Glomerular visceral epithelial cell (primary cell): ENCODE results near the gene SESN3.
"Not testable (repeated sequence)": the region's sequence is repeated elsewhere in the genome, so short reads cannot be mapped to it uniquely, and the experiment has no call there.

Experiments
- DNase-seq: peaks from one replicate; pipeline ENCODE4 v3.0.0-alpha.2; 2016; ENCODE audit errors: extremely low spot score

SESN3 gene

DNA sequence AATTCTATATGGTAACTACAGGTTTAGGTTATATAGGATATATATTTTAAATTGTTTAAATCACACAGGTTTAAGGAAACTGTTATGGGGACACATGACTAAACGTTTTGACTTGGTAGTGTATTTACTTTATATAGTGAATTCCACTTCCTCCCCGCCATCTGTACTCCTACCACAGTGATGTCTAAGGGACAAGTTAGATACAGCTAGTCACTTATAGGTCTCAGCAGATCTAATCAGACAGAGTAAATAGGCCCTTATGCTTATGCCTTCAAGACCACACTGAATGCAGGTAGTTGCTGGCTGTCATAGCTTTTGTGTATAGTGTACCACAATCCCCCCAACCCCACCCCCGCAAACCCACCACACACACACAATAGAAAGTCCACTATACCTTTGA is 8.2 kb downstream of the SESN3 start:
- no peak for DNase-seq

DNA sequence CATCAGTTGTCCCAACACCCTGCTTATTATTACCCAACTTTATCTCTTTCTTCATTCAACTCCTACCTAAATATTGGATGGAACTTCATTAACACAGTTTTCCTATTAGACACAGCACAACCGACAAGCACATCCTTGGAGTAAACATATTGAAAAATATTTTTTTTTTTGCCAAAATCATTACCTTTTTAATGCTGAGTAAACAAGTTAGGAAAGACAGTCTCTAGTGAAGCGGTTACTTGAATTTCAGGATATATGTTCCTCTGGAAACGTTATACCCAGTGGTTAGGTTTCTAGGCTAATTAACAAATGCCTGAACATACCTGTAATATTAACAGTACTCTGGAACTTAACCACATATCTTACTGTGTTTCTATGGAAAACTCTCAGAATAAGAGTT is 11.4 kb downstream of the SESN3 start:
- DNase-seq: no peak

DNA sequence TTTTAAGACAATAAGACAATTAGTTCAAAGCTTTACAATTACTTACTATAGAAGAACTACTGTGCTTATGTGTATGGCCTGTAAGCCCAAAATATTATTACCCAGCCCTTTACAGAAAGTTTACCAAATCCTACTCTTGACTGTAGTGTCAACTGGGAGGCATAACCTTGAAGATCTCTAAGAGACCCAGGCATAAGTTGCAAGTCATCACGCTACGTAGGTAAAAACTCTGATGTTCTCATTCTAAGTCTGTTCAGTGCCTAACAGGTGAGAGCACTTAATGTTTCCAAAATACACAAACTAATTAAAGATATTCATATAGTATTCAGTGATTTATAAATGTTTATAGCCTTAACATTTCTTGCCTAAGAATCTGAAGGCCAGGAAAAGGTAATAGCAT is 12.9 kb downstream of the SESN3 start:
- no peak for DNase-seq

DNA sequence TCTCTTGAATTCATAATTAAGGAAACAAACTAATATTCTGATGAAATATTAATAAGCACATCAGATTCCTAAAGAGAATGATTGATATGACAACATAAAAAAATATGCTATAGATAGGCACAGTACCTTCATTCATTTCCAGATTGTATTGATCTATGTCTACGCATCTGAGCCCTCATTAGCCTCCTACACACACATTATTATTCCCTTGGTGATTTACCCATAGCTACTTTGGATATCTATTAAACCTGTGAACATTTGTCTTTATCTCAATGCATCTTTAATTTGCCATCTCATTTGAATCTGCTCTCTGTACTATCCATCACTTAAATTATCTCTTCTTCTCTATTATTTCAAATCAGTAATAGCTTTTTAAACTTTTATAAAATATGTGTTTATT is 18.4 kb downstream of the SESN3 start:
- no peak for DNase-seq

DNA sequence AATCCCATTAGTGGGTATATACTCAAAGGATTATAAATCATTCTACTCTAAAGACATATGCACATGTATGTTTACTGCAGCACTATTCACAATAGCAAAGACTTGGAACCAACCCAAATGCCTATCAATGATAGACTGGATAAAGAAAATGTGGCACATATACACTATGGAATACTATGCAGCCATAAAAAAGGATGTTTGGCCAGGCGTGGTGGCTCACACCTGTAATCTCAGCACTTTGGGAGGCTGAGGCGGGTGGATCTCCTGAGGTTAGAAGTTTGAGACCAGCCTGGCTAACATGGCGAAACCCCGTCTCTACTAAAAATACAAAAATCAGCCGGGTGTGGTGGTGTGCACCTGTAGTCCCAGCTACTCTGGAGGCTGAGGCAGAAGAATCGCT is 21.5 kb downstream of the SESN3 start:
- DNase-seq: not testable (repeated sequence)

DNA sequence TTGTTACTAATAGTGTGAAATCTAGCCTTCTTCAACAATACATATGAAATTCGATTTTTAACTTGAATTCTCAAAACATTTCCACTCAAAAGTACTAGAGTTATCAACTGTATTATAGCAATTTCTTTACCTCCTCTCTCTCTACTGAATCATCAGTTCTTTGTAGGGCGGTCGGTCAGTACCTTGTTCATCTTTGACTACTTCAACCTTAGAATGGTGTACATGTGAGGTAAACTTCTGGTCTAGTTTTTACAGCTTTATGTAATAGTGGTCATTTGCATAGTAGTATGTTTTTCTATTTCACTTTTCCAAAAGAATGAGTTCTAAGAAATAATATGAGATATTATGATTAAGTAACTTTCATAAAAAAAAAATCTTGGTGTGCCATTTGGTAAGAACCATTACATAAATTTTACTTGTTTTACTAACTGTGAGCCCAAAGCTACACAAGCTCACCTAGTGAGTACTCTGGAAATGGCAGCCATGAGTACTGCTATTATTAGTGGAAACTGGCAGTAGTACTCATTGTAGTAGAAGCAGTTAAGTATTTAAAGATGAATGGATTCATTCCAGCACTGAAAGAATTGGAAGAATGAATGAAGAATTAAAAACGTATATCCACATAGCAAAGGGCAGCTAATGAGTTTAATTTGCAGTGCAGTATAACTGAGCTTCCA is 30.1 kb downstream of the SESN3 start:
- no peak for DNase-seq

DNA sequence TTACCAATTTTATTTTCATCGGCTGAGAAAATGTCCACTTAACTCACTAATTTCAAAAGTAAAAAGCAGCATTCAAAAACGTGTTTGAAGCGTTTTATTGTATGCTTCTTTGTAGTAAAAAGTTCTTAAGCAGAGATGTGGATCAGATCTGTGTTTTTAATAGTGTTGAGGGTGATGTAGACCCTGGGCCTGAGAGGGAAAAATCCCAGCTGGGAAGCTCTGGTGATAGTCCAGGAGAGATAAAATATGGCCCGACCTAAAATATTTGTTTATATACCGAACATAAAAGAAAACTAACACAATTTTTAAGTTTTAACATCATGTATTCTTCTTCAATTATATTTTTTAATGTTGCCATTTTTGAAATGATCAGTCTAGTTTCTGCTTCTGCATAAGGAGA is 35.2 kb downstream of the SESN3 start:
- no peak for DNase-seq

DNA sequence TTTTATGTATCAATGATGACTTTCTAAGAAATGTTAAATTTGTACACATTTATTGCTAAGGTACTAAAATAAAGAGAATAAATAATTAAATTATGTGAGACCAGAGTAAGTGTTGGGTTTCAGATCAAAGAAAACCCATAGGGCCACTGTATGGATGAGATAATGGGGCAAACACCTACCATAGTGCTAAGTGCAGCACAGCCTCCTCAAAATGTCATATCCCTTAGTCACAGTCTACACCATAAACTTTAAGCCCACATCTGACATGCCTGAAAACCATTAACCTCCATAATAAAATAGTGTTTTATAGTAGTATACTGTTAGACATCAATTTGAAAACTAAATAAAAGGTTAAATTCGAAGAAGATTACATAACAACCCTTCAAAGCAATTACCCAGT is 37.5 kb downstream of the SESN3 start:
- no peak for DNase-seq

DNA sequence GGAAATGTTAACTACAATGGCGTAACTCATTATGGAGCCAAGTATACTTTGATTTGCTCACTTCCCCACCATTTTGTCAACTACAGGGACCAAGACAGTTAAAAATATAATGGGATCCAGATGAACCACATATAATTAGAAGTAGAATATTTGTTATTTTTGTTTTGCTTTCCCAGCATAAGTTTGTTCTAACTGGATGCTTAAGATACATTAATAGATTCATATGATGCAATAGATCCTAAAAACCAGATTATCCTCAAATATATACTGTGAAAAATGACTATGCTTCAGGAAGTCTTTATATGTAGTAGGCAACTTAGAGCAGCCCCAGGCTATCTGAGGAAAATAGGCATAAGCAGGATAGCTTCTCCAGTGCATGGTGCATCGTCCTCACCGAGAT is 38.3 kb downstream of the SESN3 start:
- no peak for DNase-seq

DNA sequence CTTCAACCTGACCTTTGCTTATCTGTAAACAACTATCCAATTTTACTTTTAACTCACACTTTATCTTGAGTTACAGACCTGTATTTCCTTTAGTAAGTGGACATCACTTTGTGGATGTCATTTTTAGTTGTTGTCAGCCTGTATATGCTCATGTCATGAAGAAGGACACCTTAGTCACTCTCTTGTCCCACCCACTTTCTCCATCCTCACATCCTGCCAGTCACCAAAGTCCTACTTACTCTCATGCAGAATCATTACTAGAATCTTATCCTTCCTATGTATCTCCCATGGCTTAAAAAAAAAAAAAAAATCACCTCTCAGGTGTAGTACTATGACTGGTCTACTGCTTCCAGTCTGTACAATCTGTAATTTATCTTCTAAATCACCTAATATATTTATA is 43.3 kb downstream of the SESN3 start:
- no peak for DNase-seq

DNA sequence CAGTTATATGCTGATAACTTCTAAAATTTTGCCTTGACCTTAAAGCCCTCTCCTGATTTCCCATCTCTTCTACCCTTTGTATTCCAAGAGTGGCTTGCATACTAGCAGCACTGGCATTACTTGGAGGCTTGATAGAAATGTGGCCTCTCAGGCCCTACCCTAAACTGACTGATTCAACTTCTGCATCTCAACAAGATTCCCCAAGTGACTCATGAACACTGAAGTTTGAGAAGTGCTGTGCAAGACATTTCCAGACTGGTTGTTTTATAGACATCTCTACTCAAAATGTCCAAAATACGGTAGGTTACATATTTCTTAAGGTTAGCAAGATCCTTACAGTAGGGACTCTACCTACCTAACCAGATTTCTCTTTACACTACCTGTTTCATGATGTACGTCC is 48.6 kb downstream of the SESN3 start:
- DNase-seq: no peak

DNA sequence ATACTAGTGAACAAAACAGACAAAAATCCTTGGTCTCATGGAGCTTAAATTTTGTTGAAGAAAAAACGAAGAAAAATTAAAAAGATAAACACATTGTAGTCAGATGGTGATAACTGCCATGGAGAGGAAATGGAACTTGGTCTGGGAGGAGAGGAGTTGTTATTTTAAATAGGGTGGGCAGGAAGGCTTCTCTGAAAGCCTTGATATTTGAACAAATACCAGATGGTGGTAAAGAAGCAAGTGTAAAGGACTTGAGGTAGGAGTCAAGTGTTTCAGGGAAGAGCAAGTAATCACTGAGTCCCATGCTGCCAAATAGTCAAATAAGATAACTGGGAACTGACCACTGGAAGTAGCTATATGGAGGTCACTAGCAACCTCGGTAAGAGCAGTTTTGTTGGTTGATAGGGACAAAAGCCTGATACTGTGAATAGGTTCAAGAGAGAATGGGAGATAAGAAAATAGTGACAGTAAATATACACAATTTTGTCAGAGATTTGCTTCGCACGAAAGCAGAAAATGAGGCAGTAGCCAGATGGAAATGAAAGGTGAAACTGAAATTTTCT is 55.1 kb downstream of the SESN3 start:
- DNase-seq: no peak

DNA sequence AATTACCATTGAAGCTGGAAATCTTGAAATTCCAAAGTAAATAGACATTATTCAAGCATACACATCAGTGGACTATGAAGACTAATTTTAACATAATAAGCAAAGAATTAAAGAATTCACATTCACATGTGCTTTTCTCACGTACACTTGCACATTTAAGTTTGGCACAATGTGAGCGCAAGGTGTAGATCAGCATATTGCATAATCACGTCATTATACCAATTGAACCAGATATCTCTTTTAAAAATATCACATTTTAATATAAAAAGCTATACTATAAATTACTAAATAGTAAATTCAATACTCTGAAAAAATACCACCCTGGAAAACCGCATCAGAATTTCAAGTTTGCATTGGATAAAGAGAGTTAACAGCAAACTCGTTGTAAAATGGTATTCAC is 60.7 kb downstream of the SESN3 start:
- DNase-seq: no peak

DNA sequence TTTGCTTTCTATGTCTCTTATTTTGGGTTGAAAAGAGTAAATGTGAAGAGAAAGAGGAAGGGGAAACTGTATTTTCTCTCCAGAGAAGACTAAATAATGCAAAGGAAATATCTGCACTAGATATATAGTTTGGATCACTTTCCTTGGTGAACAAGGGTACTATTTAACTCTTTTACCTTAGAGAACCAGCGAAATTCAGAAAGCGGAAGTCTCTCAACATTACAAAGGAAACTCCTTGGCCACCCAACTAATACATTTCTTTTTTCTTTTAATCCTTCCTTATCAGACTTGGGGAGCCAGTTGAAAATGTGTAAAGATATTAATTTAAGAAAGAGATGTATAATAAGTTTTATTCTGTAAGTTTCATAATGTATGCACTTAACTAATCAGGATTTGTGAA is 64.2 kb downstream of the SESN3 start:
- DNase-seq: no peak

DNA sequence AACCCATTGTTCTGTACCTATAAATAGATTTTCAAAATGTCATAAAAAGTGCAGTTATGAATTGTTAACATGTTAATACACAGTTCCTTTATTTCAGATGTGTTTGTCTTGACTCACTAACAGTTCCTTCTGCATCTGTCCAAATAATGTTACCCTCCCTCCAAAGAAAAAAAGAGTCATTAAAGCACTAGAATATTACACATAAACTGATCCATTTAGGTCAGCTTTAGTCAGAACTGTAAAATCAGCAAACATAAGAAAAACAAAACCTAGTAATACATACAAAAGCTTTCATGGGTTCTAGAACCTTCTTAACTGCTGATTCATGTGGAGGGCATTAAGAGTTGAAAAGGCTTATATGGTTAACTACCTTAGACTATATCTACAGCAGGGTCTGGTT is 65.4 kb downstream of the SESN3 start:
- no peak for DNase-seq

DNA sequence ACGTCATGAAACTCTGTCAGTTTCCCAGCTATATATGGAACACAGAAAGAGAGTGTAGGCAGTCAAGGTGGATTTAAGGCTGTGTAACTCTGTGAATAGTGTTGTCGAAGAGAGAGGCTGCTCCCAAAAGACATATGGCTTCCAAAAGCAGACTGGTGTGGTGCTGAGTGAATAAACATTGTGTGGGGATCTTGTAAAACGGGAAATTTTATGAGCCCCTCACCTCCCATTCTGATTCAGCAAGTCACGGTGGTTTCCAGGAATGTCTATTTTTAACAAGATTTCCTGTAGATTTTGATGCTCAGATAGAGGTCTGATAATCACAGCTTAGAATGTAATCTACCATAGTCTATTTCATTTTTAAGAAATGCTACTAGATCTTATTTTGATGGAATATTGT is 67.9 kb downstream of the SESN3 start:
- no peak for DNase-seq

DNA sequence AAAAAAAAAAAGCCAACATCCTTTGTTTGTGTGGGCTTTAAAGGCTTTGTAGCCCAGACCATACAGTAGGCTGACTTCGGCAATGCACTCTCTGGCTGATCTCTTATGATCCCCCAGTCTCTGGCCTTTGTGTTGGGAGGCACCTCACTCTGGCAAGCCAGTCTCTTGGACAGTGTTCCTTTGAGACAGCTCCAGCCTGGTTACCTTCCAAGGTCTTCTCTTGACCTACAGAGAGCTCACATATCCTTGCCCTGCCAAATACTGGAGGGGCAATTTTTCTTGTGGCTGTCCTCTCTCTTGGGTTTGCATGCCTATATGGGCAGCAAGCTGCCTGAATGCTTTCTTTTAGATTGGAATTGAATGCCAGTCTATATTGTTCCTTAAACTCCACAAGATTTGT is 69.8 kb downstream of the SESN3 start:
- DNase-seq: no peak

DNA sequence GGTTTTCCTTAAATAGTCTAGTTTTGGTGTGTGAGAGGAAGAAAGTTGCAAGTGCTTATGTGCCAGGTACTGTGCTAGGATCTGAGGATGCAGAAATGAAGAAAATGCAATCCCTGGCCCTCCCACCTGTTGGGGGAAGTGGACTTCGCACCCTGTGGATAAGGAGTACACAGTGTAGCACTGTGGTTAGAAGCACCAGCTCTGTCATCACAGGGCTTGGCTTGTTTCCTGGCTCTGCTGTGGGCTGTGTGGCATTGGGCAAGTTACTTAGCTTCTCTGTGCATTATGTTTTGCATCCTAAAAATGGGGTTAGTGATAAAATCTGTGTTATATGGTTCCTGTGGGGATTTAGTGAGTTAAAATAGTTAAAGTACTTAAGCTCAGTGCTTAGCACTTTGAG is 73.2 kb downstream of the SESN3 start:
- DNase-seq: no peak

DNA sequence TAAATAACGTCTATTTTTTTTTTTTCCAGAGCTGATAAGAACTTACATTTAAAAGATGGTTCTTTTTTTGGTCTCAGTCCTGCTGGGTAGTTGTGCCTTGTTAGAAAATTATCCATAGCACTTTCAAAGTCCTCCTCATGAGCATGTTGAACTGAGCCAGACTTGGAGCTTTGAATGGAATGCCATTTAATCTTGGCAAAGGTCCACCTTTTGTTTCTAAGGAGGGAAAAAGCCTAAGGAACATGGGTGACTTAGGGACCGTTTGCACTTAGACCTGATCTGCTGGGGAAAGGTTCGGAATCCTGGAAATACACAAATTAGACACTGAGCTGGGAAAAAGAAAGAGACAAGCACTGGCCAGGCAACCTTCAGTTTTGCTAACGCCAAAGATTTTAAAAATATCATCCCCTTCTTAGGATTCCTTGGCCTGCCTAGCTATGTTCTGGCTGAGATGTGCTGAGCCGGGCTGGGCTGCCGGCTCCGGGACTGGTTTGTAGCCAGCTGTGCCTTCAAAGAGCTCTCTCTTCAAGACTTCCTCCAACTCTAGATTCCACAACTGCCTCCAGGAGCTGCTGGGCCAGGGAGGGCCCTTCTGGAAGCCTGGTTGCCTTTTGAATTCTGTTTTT is 74.0 kb downstream of the SESN3 start:
- DNase-seq: no peak

DNA sequence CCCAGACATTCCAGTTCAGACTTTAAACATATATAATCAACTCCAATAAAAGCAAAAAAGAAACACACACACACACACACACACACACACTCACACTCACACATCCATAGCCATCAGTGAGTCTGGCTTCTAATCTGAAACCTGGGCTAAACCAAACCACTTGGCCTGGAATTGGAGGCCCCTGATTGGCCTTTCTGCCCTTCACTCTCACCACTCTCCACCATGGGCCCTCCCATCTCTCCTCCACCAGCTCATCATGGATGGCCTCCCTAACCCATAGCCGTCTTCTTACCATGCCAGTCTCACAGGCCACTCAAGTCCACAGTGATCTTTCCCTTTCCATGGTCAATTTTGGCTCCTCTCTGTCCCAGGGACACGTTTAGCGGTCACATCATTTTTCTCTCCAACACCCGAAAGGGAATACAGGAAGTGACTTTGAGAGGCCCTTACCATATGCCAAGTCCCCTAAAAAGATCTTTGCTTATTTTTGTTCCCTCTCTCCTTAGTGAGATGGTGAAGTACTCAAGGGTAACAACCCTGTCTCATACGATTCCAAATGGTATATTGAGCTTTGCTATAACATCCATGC is 74.8 kb downstream of the SESN3 start:
- no peak for DNase-seq

DNA sequence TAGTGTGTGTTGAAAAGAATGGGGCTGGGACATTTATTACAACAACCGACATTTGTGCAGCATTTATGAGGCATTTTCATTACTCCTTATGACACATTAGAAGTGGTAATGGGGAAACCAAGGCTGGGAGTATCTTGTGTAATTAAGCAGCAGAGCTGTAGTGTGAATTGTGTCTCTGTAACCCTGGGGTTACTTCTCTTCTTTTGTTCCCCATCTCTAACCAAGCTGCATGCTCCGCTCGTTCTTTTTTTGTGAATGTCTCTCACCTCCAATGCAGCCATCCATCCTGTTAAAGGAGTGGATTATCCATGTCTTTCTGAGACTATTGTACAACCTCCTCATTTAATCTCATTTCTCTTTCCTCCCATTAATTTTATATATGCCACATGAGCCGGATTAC is 75.6 kb downstream of the SESN3 start:
- no peak for DNase-seq

DNA sequence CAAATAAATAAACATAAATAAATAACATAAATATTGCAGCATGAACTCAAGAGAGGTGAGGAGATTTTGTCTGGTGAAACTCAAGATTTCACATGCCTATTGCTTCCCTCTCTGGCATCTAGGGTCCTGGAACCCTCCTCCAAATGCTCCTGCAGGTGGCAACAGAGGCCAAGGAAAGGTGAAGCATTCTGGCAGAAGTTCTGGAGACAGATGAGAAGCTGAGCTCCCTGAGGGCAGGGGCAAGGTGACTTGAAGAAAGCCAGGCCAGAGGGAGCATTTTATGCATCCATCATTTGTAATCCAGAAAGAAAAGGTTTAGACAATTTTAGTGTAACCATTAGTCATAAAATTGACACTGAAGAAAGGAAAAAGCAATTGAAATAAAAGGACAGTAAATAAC is 76.5 kb downstream of the SESN3 start:
- peak; percentile 40 for DNase-seq

DNA sequence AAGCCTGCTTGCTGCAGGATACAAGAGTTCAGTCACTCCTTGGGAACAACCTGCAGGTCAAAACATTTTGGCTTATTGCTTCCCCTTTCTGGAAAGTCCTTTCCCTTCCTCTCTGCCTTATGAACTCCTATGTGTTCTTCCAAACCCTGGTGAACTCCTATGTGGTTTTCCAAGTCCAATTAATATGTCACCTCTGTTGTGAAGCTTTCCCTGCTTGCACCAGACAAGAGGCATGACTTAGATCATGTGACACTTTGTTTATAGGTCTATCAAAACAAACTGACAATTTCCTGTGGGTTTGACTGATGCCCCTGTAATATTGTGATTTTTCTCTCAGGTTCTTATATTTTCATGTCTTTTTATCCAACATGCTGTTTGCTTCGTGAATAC is 77.2 kb downstream of the SESN3 start:
- DNase-seq: no peak
